Effector memory CD4-positive, alpha-beta T cell (primary cell): ENCODE results near the gene CD101.

ENCODE experiments used
- DNase-seq, 3 donors: peaks; one replicate each; pipeline ENCODE4 v3.0.0-alpha.2; 2020
- H3K27ac ChIP-seq: 2 replicates; pipeline ENCODE4 v1.7.0; 2013; ENCODE audit warnings: mild to moderate bottlenecking, low read length, moderate library complexity; ENCODE audit not compliant: insufficient read depth, poor library complexity, severe bottlenecking
- H3K27me3 ChIP-seq: replicated peaks from 2 replicates; pipeline ENCODE4 v1.7.0; 2013; ENCODE audit warnings: mild to moderate bottlenecking, low read length; ENCODE audit not compliant: insufficient read depth, control insufficient read depth, poor library complexity, severe bottlenecking
- H3K36me3 ChIP-seq: 2 replicates; pipeline ENCODE4 v1.7.0; 2013; ENCODE audit warnings: mild to moderate bottlenecking, low read length, moderate library complexity; ENCODE audit not compliant: control insufficient read depth, insufficient read depth
- H3K4me1 ChIP-seq: 2 replicates; pipeline ENCODE4 v1.7.0; 2013; ENCODE audit warnings: low read length, mild to moderate bottlenecking; ENCODE audit not compliant: control insufficient read depth, insufficient read depth, poor library complexity, severe bottlenecking
- H3K4me3 ChIP-seq: 2 replicates; pipeline ENCODE4 v1.7.0; 2013; ENCODE audit warnings: low read length, low read depth, mild to moderate bottlenecking; ENCODE audit not compliant: insufficient read depth, poor library complexity, severe bottlenecking
- H3K9me3 ChIP-seq: 2 replicates; pipeline ENCODE4 v1.7.0; 2013; ENCODE audit warnings: mild to moderate bottlenecking, low read length, moderate library complexity; ENCODE audit not compliant: control insufficient read depth

CD101 gene

DNA sequence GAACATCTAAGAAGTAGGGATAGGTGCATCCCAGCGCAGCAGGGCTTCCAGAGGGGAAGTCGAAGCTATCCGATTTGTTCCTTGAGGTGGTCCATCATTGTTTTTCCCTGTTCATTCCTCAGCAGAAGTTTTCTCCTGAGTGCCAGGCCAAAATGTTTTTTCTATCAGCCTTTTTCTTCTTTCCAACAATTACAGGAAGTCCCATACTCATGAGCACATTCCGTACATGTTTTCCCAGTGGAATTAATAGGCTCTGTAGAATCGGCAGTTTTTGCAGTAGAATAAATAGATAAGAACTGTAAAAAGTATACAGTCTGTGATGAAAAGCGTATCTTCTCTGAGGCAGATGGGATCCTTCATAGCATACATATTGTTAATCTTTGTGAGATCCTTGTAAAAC is 24.8 kb downstream of the CD101 start:
- H3K4me3 ChIP-seq: no peak overlapping the region
- no peak for DNase-seq
- no peaks in the 10 kb centered on the region for H3K9me3 ChIP-seq
- H3K27ac ChIP-seq: no peak overlapping the region
- no peaks in the 10 kb centered on the region for H3K27me3 ChIP-seq
- H3K36me3 ChIP-seq: no peaks in the 10 kb centered on the region
- H3K4me1 ChIP-seq: no peaks in the 10 kb centered on the region

DNA sequence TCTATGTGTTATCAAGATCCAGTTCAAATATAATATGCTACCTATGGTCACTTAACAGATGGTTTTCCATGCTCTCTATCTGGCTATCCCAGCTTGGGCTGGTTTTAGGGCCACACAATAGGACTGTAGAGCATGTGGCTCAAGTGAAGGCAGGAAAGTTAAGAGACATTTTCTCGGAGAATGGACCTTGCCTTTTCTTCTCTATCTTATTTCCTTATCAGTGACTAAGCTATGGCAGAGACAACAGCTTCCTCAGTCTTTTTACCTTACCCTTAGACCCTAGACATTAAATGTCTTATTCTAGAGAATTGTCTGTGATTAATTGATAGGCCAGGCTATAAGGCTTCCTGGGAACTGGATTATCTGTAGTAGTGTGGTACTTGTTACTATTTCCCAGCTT is 28.1 kb downstream of the CD101 start:
- no peaks in the 10 kb centered on the region for H3K4me1 ChIP-seq
- no peaks in the 10 kb centered on the region for H3K27me3 ChIP-seq
- H3K27ac ChIP-seq: no peak overlapping the region
- no peak for DNase-seq
- H3K4me3 ChIP-seq: no peak overlapping the region
- no peaks in the 10 kb centered on the region for H3K36me3 ChIP-seq
- H3K9me3 ChIP-seq: no peaks in the 10 kb centered on the region

DNA sequence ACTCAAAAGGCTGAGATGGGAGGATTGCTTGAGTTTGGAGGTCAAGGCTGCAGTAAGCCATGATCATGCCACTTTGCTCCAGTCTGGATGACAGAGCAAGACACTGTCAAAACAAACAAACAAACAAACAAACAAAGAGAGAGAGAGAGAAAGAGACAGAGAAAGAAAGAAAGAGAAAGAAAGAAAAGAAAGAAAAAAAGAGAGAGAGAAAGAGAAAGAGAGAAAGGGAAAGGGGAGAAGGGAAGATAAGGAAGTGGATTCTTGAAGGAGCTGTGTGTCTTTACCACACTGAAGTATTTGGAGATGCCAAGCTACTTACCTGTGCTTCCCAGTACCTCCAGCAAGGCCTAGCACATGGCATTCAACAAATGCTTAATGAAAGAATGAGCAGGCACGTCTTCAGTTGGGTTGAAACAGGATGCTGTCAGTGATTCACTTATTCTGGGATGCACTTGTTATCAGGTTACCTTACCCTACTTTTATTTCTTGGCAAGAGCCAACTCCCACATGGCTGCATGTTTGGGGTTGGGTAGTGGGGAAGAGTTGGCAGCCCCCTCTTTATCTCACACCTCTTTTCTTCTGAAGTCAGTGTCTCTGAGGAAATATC is 28.8 kb downstream of the CD101 start:
- H3K27me3 ChIP-seq: no peaks in the 10 kb centered on the region
- H3K27ac ChIP-seq: no peak overlapping the region
- H3K4me1 ChIP-seq: no peaks in the 10 kb centered on the region
- H3K36me3 ChIP-seq: no peaks in the 10 kb centered on the region
- no peak for DNase-seq
- no peaks in the 10 kb centered on the region for H3K9me3 ChIP-seq
- H3K4me3 ChIP-seq: no peak overlapping the region

DNA sequence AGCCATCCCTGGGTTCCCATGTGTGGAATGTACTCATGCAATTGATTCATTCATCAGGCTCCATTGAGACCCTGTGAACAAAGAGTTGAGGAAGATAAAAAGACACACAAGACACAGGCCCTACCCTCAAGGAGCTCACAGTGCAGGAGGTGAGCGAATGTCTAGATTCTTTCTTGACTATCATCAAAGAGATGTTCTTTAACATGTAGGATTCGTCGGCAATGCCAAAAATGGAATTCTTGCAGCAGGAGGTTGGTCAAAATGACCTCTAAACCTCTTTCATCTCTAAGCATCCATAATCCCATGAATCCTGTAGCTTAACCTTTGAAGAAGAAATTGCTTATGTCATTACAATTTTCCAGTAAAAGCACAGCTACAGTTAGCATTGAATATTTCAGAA is 30.7 kb downstream of the CD101 start:
- DNase-seq: no peak
- no peak overlapping the region for H3K27ac ChIP-seq
- H3K4me3 ChIP-seq: no peak overlapping the region
- H3K4me1 ChIP-seq: no peaks in the 10 kb centered on the region
- H3K27me3 ChIP-seq: no peaks in the 10 kb centered on the region
- no peaks in the 10 kb centered on the region for H3K9me3 ChIP-seq
- no peaks in the 10 kb centered on the region for H3K36me3 ChIP-seq

DNA sequence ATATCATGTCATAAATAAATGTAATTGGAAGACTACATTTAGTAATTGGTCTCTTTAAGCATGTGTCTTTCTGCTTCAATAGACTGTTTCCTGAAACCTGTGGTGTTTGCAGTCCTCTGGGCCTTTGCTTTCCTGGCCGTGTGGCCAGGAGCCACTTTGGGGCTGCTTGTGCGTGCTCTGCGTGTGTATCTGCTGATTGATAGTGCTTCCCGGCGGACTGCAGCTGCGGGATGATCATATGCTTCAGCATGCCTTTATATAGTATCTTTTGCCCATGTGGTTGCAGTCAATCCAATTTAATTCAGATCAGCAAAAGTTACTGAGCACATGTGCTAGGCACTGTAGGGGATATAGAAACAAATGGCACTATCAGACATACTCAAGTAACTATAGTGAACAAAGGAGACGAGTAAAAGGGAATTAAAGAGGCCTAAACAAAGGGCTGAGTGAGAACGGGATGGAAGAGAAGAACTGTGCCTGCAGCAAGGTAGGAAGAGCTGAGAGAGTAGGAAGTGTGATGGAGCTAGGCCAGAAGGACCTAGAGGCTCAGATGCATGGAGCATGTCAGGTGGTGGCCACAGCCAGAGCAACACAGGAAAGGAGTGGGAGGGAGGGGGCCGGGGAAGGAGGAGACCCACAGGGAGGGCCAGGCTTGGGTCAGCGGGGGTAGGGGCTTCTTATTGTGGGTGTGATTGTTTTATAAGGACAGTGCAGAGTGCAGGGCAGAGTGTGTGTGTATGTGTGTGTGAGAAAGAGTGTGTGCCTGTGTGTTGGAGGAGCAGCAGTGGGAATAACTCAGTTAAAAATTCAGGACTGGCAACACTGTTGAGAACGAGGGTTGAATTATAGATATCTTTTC is 31.4 kb downstream of the CD101 start:
- no peak overlapping the region for H3K27ac ChIP-seq
- H3K9me3 ChIP-seq: no peaks in the 10 kb centered on the region
- H3K4me3 ChIP-seq: no peak overlapping the region
- H3K27me3 ChIP-seq: no peaks in the 10 kb centered on the region
- no peak for DNase-seq
- H3K4me1 ChIP-seq: no peaks in the 10 kb centered on the region
- H3K36me3 ChIP-seq: no peaks in the 10 kb centered on the region

DNA sequence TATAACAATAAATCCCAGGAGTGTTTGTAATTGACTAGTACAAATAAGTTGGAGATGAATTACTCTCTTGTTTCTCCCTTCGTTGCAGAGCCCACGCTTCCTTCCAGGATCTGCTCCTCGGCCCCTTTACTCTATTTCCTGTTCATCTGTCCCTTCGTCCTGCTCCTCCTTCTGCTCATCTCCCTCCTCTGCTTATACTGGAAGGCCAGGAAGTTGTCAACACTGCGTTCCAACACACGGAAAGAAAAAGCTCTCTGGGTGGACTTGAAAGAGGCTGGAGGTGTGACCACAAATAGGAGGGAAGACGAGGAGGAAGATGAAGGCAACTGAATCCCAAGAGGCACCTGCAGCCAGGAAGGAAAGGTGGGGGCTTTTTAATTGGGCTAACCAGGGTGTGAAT is 32.2 kb downstream of the CD101 start:
- DNase-seq: no peak
- Histone ChIP-seq H3K36me3 (no peaks in the 10 kb centered on the region), H3K9me3 (no peaks in the 10 kb centered on the region), H3K27me3 (no peaks in the 10 kb centered on the region), H3K27ac (no peak overlapping the region), H3K4me3 (no peak overlapping the region), H3K4me1 (no peaks in the 10 kb centered on the region)

DNA sequence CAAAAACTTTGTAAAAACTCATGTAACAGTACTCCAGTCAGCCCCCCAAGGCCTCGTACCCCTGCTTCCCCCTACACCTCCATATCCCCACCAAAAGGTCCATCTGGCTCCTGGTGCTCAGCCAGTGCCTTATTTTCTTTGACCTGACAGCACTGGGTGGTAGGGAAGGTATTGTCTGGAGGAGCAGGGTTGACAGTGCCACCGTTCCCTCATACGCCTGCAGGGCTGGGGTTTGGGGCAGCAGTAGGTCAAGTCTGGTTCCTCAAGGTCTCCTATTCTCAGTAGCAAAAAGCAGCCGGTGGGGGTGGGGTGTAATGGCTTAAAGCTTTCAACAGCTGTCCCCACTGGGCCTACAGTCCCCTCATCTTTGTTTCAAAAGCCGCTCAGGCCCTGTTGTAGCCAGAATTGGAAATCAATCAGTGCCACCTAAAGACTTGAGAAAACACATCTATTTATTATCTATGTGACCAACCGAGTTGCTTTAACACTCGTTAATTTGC is 33.3 kb downstream of the CD101 start:
- Histone ChIP-seq H3K4me3 (no peak overlapping the region), H3K36me3 (no peaks in the 10 kb centered on the region), H3K27ac (no peak overlapping the region), H3K27me3 (no peaks in the 10 kb centered on the region), H3K9me3 (no peaks in the 10 kb centered on the region), H3K4me1 (no peaks in the 10 kb centered on the region)
- no peak for DNase-seq

DNA sequence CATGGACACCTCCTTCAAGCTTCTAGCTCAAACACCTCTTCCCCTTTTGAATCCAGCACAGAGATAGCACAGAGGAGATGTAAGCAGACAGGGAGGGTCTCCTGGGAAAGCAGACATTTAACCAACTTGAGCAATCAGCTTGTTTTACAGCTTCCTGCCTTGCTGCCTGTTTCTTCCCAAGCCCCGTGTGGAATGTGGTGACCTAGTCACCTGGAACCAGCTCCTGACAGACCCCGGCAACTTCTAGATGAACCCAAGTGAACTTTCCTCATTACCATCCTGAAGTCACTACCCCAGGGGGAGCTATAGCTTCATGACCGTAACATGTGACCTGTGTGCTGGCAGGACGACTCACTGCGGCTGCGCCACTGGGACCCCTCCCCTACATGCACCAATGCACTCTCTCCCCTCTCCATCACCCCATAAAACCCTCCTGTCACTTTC is 34.5 kb downstream of the CD101 start:
- Histone ChIP-seq H3K27ac (no peak overlapping the region), H3K4me3 (no peak overlapping the region), H3K4me1 (no peaks in the 10 kb centered on the region), H3K9me3 (no peaks in the 10 kb centered on the region), H3K27me3 (no peaks in the 10 kb centered on the region), H3K36me3 (no peaks in the 10 kb centered on the region)
- DNase-seq: no peak

DNA sequence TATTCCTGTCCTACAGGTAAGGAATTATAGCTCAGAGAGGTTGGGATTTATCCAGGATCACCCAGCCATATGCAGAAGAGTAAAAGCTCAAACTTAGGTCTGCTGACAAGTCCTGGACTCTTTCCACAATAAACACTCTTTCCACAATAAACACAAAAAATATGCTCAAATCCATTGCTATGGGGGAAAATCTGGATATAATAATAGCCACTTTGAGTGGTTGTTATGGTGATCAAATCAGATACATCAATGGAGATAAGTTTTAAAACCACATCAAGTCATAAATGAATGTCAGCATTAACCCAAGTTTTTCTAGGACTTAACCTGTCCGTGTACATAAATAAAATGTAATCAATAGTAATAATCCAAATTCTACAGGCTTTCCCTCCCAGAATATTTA is 36.2 kb downstream of the CD101 start:
- H3K27me3 ChIP-seq: no peaks in the 10 kb centered on the region
- H3K36me3 ChIP-seq: no peaks in the 10 kb centered on the region
- H3K9me3 ChIP-seq: no peaks in the 10 kb centered on the region
- H3K27ac ChIP-seq: no peak overlapping the region
- no peaks in the 10 kb centered on the region for H3K4me1 ChIP-seq
- no peak overlapping the region for H3K4me3 ChIP-seq
- DNase-seq: no peak

DNA sequence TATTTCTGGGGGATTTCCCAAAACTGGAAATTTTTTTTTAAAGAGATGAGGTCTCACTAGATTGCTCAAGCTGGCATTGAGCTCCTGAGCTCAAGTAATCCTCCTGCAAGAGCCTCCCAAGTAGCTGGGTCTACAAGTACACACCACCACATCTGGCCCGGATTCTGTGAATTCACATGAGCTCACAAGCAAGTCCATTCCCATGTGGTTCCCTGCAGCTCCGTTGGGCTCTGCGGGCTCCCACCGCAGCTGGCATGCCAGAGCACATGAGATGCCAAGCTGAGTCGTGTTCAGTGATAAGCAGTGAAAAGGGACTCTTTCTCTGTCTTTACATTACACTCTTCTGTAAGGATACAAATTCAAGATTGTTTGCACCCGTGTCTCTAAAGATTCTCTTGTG is 36.7 kb downstream of the CD101 start:
- Histone ChIP-seq H3K27me3 (no peaks in the 10 kb centered on the region), H3K27ac (no peak overlapping the region), H3K9me3 (no peaks in the 10 kb centered on the region), H3K4me1 (no peaks in the 10 kb centered on the region), H3K36me3 (no peaks in the 10 kb centered on the region), H3K4me3 (no peak overlapping the region)
- DNase-seq: no peak
